ENCODE results near the gene LUC7L2.

- no peak for TF ChIP-seq HMGXB4 (CRISPR knock-in tag; IDR thresholded peaks at IDR 0.05)
- no peak for TF ChIP-seq E2F5 (CRISPR knock-in tag; IDR thresholded peaks at IDR 0.05)
Observed at GRCh38 chr7:139370301-139370942, 10.7 kb downstream of the LUC7L2 start.
